ENCODE results near the gene HS3ST3A1.
A peak's percentile ranks its signal among the peaks of the same experiment; 100 is the strongest.

HS3ST3A1 gene

GRCh38 chr17:13601776-13602551, at the start of gene HS3ST3A1:
HS3ST3A1 (minus strand) TSS chr17:13601929; CDS start chr17:13601129, 800 bp downstream.
- peak; percentile 3 for DNase-seq

DNA sequence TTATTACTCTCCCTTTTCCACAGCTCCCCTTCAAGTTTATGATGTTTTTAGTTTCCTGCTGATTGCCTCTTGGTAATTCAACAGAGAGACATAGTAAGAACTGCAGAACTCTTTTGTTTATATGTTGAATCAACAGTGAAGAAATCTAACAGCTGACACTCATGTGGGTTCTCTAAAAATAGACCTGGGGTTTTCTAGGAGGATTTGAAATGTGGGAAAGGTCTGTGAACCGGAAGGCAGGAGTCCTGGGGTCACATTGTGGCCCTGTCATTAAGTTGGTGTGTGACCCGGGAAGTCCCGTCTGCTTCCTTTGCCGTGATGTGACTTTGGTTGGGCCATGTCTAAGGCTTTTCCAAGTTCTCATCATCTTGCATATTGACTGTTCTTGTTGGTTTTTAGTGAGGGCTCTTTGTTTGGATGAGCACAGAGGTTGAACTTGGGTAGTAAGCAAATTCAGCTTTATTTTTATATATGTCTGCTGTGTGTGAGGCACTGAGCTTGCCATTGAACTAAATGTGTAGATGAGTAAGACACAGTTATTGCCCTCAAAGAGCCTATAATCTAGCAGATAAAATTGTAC, 48.5 kb upstream of the HS3ST3A1 start:
- no peak for DNase-seq

DNA sequence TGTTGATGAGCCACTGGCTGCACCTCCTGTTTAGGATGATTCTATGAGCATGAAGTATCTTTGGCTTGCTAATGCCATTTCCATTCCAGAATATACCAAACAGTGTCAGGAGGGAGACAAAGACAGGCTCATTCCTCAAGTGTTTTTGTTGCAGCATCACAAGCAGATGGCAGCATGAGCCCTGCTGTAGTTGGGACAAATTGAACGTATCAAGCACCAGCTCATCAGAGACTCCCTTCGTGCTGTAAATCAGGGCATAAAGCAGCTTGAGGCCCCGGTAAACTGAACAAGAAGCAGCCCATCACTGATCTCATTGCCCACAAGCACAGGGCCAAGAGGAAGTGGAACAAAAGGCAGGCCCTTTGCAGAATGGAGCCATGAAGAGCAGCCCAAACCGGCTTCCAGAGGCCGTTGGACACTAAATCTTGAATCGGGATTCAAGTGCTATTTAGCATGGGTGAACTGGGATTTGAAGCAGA, 45.9 kb upstream of the HS3ST3A1 start:
- no peak for DNase-seq

GRCh38 chr17:13646969-13647542, 45.3 kb upstream of the HS3ST3A1 start:
- no peak for DNase-seq

DNA sequence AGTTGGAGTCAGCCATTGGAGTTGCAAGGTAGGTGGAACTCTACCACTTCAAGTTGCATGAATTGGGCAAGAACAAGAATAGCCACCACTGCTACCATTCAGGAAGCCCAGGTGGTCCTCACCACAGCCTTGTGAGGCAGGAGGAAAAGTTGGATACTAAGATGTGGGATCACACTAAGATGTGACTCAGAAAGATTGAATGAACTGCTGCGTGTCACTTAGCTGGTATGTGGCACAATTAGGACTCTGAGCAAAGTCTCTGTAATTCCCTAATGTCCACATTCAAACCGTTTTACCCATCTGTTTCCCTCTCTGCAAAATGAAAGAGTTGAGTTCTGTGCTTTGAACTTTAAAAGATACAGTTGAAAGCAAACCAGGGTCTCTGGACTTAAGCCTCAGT, 44.7 kb upstream of the HS3ST3A1 start:
- DNase-seq: no peak

DNA sequence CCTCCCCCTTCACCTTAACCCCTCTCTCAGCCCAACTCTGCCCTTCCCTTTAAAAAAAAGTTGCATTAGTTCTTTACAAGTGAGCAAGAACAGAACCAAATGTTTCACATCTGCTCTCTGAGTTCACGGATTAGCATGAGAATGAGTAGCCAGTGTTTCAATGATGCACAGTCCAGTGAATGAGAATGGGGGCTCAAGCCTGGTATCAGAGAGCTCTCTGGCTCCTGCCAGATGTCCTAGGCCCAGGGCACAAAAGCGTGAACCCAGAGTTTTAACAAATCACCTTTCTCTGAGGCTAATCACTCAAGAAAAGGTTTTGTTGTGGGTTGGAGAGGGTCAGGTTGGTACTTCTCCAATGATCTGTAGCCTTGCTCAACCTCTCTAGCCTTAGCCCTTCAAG, 41.5 kb upstream of the HS3ST3A1 start:
- DNase-seq: no peak

- no peak for DNase-seq
Observed at GRCh38 chr17:13642188-13642587, 40.5 kb upstream of the HS3ST3A1 start.

- no peak for DNase-seq
Observed at GRCh38 chr17:13640551-13640950, 38.8 kb upstream of the HS3ST3A1 start.

GRCh38 chr17:13638855-13639458, 37.2 kb upstream of the HS3ST3A1 start:
- DNase-seq: no peak

DNA sequence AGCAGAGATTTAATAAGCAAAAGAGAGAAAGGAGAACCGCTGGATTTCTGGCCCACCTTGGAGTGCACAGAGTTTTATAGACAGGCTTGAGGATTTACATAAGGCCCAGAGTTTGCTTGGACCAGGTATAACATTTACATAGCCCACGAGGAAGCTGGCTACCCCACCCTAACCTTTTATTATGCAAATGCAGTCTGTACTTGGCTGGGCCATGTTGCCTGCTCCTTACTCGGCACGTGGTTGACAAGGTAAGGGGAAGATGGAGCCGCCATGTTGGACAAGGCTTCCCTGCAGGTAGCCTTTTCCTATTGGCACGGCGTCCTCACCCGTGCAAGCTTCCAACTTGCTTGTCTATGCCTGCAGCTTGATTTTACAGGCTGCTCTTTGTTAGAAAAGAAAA, 35.2 kb upstream of the HS3ST3A1 start:
- DNase-seq: no peak

GRCh38 chr17:13635951-13636350, 34.2 kb upstream of the HS3ST3A1 start:
- DNase-seq: no peak

- DNase-seq: no peak
Observed at GRCh38 chr17:13634021-13634420, 32.3 kb upstream of the HS3ST3A1 start.

DNA sequence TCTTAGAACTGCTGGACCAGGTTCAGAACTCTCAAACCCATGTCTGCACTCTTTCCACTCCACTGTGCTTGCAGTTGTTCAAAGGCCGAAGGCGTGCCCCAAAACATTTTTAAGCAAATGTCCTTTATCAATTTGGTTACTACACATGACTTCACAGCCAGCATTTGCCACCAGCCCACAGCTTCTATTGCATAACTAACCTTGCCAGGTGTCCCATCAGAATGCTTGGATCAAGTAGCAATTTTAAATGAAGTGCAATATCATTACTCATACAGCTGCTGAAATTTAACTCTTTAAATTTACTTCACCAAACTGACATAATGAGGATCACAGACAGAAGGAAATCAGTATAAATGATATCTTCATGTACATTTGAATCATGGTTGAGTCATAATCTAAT, 29.8 kb upstream of the HS3ST3A1 start:
- DNase-seq: no peak

DNA sequence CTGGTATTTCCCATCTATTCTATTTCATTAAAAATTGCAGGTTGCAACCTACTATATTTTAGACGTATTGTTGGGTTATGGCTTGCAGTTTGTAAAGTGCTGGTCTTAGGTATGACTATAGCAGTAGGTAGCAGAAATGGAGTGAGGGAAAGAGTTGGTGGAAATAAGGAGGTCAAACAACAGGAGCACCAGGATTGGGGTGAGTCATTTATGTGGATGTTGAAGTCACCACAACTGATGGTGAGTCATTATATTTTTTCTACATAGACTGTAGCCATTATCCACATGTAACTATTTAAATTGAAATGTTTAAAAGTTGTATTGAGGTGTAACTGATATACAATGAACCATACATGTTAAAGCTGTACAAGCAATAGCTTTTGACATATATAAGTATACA, 25.0 kb upstream of the HS3ST3A1 start:
- no peak for DNase-seq

- DNase-seq: no peak
Observed at GRCh38 chr17:13619462-13619861, 17.7 kb upstream of the HS3ST3A1 start.

GRCh38 chr17:13616031-13616430, 14.3 kb upstream of the HS3ST3A1 start:
- DNase-seq: no peak

DNA sequence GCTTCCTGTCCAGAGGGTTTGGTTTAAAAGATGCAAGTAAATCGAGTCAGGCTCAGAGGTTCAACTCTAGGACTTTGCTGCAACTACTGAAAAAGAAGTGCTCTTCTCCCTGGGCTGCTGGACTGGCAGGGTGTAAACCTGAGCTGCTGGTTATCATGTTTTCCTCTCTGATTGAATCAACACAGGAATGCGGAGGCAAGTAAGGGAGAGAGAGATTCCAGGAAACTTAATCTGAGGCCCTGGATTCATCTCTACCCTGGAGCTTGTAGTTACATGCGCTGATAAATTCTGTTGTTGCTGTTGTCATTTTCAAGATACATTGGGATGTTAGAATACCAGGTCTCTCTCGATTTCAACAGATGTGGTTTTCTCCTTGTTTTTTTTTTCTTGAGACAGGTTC, 8.2 kb upstream of the HS3ST3A1 start:
- DNase-seq: no peak

DNA sequence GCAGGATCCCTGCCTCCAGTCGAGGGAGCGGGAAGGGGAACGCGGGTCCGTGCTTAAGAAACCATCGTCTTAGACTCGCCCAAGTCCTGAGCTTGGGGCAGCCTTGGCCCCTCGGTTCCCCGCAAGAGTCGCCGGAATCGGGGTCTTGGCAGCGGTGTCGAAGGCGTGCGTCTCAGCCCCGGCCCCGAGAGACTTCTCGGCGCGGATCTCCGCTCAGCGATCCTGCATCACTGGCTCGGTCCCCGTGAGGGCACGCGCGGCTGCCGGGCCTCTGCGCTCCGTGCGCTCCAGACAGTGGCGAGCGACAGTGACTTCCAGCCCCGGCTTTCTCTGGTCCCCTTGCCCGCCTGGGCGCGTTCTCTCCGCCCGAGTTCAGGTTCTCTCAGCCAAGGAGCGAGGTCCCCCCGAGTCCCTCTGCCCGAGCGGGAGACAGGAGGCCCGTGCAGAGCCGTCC, 380 bp downstream of the HS3ST3A1 start:
- peak; percentile 4 for DNase-seq

DNA sequence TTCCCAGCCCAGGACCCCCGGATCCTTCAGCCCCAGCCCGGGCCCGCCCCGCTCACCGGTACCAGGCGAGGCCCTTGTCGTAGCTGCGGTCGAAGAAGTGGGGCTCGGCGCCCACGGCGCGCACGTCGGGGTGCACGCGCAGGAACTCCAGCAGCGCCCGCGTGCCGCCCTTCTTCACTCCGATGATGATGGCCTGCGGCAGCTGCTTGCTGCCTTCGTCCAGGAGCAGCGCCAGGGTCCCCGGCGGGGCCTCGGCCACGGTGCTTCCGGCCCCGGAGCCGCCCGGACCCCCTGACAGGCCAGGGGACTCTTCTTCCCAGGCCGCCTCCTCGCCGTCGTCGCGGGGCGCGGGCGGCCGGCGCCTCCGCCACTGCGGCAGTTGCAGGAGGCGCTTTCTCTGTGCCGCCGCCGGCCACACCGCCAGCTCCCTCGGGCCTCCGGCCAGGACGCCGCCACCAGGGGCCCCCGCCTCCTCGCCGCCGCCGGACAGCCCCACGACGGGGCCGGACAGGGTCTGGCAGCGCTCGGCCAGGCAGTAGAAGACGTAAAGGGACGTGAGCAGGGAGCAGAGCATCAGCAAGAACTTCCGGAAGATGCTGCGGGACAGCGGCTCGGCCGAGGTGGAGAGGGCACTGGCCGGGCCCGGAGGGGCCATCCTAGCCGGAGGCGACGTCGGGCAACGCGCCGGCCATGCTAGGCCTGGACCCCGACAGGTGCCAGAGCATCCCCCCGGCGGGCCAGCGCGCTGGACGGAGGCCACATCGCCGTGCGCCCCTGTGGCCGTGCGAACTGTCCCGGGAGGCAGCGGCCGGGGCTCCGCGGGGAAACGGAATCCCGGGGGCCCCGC, 1.0 kb downstream of the HS3ST3A1 start:
- no peak for DNase-seq

DNA sequence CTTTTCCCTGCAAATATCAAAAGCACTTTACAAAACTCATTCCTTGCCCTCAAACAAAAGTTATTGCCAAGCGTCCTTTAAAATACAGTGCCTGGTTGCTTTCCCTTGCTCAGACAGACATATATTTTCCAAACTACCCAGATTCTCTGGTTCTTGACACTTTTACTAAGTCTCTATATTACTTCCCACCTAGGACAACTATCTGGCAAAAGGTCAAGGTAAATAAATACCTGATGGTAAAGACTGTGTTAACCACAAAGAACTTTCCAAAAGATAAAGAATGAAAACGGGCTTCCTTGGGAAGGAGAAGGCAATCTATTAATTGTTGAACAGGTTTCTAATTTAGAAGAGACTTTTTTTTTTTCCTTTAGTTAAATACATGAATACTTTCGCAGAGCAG, 1.9 kb downstream of the HS3ST3A1 start:
- DNase-seq: no peak

- DNase-seq: no peak
Observed at GRCh38 chr17:13599168-13599577, 2.6 kb downstream of the HS3ST3A1 start.

GRCh38 chr17:13598353-13599167, 3.2 kb downstream of the HS3ST3A1 start:
- no peak for DNase-seq
